Activated CD8-positive, alpha-beta memory T cell treated with anti-CD3 and anti-CD28 coated beads for 1 hour (primary cell): ENCODE measurements around the gene CNKSR1.

Experiments used
- DNase-seq, 2 donors: peaks; one replicate each; pipeline ENCODE4 v3.0.0-alpha.2; 2020; ENCODE audit warnings: low read depth in 1 of 2; ENCODE audit errors: extremely low read depth in 1 of 2

The CNKSR1 gene

GRCh38 chr1:26177182-26177684 lies at the start of gene CNKSR1:
Gene CNKSR1 (plus strand): TSS chr1:26177491. CDS start chr1:26177548, 57 bp downstream.
- DNase-seq, result no peak

DNA sequence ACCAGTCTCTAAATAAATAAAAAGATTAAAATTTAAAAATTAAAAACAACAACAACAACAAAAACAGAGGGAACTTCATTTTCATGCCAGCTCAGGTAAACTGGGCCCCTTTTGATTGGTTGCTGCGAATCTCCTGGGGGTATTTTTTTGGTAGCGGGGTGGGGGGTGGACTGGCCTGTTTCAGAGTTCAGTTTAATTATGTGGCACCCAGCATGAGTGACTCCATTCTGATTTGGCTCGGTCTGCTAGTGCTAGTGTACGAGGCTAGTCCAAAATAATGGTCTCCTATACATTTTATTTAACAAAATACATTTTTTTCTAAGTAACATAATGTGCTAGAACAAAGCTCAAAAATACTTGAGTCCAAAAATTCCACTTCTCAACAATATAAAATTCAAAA lies 47.5 kb upstream of the CNKSR1 start:
- DNase-seq, result no peak

DNA sequence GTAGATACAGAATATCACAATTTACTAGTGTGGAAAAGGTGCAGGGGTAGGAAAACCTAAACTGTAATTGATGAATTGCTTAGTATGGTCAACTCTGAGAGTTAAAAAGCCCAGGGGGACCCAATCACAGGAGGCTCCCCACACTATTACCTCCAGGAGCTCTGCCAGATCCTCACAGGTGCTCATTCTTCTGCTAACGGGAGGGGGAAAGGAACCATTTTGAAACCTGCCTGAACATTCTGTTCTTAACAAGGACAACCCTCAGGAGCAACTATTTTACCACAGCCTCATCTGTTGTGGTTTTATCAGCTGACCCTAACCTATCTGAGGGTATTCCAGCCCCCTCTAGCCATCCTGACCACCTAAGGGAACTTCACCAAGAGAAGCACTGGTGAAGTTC lies 46.6 kb upstream of the CNKSR1 start:
- DNase-seq, result no peak

DNA sequence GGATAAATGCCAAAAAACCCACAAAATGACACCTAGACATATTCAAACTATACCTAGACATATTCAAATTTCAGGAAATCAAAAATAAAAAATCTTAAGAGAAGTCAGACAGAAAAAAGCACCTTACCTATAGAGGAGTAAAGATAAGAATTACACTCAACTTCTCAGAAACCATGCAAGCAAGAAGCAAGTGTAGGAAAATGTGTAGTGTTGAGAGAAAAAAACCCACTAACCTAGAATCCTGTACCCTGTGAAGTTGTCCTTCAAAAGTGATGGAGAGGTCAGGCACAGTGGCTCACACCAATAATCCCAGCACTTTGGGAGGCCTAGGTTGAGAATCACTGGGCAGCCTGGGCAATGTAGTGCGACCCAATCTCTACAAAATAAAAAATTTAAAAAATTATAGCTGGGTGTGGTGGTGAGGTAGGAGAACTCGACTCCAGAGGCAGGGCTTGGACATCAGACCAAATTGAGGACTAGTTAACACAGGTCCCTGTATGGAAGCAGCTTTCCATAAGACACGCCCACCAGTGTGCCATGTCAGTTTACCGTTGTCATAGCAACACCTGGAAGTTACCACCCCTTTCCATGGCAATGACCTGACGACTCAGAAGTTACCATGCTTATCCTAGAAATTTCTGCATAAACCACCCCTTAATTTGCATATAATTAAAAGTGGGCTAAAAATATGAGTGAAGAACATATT lies 45.0 kb upstream of the CNKSR1 start:
- no peak for DNase-seq

DNA sequence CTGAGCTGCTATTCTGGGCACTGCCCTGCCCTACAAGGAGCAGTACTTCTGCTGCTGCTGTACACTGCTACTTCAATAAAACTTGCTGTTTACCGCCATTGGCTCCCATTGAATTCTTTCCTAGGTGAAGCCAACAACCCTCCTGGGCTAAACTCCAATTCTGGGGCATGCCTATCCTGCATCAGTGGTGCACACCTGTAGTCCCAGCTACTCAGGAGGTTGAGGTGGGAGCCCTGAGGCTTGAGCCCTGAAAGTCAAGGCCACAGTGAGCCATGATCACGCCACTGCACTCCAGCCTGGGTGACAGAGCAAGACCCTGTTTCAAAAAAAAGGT lies 44.5 kb upstream of the CNKSR1 start:
- DNase-seq, result no peak

DNA sequence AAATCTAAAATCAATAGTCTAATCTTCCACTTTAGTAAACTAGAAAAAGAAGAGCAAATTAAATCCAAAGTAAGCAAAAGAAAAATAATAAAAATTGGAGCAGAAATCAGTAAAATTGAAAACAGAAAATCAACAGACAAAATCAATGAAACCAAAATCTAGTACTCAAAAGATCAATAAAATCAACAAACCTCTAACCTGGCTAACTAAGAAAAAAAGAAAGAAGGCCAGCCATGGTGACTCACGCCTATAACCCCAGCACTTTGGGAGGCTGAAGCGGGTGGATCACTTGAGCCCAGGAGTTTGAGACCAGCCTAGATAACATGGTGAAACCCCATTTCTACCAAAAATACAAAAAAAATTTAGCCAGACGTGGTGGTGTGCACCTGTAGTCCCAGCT lies 42.8 kb upstream of the CNKSR1 start:
- DNase-seq, result no peak

DNA sequence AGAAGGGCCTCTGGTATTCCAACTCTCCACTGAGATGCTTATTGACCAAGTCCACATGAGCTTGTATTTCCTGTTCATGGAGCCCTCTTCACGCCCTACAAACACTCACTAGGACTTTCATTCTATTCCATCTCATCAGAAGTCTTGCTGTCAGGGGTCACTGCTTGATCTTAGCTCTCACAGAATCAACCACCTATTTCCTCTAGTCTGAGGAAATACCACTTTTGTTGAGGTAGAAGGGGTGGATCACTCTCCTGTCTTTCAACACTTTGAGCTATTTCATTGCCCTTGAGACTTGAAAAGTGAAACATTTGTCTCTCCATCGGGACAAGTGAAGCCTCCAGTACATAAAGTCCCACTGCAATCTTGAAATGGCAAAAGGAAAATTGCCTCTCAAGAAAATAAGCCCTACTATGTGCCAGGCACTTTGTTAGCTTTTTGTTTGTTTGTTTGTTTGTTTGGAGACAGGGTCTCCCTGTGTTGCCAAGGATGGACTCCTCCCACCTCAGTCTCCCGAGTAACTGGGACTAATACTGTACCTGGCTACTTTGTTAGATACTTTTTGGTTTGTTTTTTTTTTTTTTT lies 38.2 kb upstream of the CNKSR1 start:
- DNase-seq, result no peak

DNA sequence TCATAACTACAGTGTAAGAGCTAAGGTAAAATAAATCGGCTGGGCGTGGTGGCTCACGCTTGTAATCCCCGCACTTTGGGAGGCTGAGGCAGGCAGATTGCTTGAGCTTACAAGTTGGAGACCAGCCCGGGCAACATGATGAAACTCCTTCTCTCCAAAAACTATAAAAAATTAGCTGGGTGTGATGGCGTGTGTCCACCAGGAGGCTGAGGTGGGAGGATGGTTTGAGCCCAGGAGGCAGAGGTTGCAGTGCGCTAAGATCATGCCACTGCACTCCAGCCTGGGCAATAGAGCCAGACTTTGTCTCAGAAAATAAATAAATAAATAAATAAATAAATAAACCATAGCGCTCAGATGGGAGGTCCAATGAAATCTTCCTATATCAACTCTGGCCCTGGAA lies 35.1 kb upstream of the CNKSR1 start:
- DNase-seq, result no peak

DNA sequence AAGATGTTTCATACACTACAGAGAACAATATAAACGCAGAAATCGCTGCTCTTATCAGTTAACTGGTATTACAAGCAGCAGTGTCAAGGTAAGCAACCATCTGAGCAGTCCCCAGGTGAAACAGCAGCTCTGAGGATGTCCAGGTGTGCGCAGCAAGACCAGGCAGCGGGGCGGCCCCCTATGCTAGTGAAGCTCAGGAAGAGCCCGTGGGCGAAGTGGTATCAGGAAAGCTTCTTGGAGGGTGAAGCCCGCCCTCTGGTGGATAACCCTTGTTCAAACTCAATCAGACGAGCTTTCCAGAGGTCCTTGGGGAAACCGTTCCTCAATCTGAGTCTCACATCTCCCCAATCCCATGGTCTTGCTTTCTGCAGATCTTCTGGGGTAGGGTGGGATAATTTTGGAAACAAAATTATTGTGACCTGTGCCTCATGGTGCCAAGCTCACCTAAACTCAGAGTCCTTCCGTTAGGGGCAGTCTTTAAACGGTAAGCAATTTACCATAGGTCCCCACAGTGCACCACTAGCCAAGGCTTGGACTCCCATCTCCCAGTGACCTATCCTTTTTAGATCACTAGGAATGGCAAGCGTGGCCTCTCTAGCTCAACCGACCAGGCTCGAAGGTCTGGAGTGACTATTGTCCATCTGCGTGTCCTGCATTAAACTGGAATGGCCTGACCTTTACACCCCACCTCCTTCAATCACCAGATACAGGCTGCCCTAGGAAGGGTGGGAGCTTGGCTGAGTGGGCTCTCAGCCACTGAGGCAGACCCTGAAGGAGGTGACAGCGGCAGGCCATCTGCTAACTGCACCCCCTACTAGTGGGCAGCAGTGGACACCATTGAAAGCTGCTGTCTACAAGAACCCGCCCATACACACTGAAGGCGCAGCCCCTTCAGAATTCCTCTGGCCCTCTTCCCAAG lies 32.0 kb upstream of the CNKSR1 start:
- peak; percentile 58 to 65 for DNase-seq

- no peak for DNase-seq
These were observed 31.4 kb upstream of the CNKSR1 start for GRCh38 chr1:26145960-26146294.

- no peak for DNase-seq
These were observed 28.4 kb upstream of the CNKSR1 start for GRCh38 chr1:26148887-26149286.

GRCh38 chr1:26153966-26154532 lies 23.2 kb upstream of the CNKSR1 start:
- no peak for DNase-seq

GRCh38 chr1:26154750-26155149 lies 22.5 kb upstream of the CNKSR1 start:
- no peak for DNase-seq

DNA sequence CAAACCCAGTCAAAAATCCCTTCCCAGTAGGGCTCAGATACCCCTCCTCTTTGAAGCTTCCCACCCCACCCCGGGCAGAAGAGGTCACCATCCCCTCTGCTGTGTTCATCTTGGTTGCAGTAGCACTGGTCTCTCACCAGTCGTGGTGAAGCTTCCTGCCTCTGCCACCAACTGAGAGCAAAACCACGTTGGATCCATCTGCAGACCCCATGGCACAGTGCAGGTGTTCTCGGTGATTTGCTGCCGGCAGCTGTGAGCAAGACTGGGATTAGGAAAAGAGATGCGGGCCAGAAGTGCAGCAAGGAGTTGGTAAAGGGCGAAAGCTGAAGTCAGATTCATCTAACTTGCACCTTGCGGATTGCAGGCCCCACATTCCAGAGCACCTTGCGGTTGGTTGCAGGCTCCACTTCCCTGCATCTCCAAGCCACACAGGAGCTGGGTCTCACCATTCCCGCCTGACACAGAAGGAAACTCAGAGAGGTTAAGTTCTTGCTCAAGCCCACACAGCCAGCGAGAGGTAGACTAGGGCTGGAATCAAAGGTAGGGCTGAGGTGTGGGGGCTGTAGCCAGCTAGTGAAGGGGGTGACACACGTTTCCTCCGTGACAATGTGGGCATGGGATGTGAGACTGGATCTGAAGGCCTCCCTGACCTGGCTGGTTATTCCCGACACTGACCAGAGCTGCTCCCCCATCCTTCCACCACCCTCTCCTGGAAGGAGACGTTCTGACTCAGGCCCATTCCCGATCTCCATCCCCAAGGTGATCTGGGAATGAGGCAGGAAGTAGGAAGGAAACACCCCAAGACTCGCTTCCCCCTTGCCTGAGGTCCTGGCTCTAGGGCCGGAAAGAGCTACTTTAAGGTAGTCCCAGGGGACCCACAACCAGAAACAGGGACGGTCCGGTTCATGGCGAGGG lies 21.7 kb upstream of the CNKSR1 start:
- no peak for DNase-seq

DNA sequence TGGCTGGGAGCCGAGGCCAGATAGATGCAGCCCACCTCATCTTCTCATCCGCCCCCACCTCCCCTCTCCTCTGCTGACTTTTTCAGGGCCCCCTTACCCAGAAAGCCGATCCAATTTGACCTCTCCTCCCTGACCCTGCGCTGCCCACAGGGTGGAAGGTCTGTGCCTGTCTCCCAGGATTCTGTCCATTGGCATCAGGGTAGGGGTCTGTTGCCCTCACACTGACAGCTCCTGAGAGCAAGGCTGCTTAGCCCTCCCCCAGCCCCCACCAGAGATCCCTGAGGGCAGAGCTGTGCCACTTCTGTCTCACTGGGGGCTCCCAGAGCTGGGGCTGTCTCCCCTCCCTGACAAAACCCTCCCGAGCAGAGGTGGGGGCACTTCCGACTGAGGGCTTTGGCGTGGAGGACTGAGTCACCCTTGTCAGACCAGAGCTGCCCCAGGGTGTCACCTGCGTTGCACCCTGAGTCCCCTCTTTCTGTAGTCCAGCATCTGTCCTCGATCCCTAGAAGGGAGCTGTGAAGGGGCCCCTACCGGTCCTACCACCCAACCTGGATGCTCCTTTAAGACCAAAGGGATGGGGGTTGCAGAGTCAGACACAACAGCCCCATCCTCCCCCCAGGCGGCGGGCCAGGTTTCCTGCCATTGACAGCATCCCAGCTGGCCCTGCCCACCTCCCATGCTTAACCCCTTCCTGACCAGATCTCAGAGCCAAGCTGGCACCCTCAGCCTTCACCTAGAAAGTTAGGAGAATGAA lies 20.8 kb upstream of the CNKSR1 start:
- DNase-seq, result no peak

GRCh38 chr1:26158271-26158907 lies 18.9 kb upstream of the CNKSR1 start:
- no peak for DNase-seq

- no peak for DNase-seq
These were observed 18.2 kb upstream of the CNKSR1 start, which contains the start of gene FAM110D for GRCh38 chr1:26158908-26159742. Gene FAM110D (plus strand): TSS chr1:26159079. CDS start chr1:26161292, 2,213 bp downstream.

DNA sequence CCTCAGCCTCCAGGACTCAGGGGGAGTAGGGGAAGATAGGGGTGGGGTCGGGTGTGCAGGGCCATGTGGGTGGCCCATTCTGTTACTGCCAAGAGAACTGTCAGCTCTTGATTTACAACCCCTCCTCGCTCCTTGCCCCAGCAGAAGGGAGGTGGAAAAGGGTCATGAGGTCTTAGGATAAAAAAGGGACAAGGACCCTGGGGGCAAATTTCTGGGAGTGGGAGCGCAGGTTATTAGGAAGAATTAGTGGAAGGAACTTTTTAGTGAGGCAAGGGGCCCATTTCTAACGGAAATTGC lies 17.6 kb upstream of the CNKSR1 start:
- DNase-seq, result no peak
